HG02970 (cell line): ENCODE results near the gene CCPG1.

ENCODE experiments used
- ATAC-seq: cut with Tn5 transposase; IDR thresholded peaks from one replicate; pipeline ENCODE4 v1.9.1; 2021; ENCODE audit warnings: mild to moderate bottlenecking, moderate library complexity, moderate number of reproducible peaks; ENCODE audit not compliant: unreplicated experiment, low FRiP score

CCPG1 gene

DNA sequence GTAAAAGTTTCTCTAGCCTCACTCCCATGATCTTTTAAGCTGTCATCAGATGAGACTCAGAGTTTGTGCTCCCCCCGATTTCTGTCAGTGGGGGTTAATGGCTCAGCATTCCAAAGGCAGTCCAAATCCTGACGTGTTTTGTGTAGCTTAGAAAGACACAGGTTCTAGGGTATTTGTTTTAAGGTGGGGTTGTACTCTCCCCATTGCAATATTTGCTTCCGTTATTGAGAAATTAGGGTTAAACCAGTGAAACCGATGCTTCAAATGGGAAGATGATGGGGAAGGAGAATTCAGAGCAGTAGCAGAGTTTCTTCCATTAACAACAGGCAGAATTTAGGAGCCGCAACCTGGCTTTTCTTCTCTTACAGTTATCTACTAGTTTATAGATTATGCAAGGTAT is 85.7 kb downstream of the CCPG1 start:
- ATAC-seq = no peak

DNA sequence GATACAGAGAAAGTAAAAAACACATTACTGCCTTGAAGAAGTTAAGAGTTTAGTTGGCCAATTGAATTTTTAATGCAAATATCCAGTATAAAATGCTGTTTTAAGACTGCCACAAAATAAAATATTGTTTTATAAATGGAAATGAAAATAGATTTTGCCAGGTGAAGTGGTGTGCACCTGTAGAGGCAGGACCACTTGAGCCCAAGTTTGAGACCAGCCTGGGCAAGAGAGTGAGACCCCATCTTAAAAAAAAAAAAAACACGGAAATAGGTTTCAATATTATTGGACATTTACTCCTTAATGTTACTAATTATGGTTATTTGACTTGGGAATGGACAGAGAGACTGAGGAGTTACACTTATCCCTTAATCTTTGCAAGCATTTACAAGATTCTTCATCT is 87.2 kb downstream of the CCPG1 start:
- no peak for ATAC-seq

DNA sequence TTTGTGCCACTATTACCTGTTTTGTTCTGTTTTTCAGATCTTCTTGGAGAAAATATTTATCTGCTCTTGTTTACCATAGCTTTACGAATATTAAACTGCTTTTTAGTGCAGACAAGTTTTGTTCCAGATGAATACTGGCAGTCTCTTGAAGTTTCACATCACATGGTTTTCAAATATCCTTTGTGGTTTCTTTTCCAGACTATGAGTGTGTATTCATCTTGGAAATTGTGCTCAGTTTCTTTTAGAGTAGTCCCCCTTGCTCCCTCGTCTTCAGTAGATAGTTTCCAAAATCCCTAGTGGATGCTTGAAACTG is 88.0 kb downstream of the CCPG1 start:
- ATAC-seq = no peak

DNA sequence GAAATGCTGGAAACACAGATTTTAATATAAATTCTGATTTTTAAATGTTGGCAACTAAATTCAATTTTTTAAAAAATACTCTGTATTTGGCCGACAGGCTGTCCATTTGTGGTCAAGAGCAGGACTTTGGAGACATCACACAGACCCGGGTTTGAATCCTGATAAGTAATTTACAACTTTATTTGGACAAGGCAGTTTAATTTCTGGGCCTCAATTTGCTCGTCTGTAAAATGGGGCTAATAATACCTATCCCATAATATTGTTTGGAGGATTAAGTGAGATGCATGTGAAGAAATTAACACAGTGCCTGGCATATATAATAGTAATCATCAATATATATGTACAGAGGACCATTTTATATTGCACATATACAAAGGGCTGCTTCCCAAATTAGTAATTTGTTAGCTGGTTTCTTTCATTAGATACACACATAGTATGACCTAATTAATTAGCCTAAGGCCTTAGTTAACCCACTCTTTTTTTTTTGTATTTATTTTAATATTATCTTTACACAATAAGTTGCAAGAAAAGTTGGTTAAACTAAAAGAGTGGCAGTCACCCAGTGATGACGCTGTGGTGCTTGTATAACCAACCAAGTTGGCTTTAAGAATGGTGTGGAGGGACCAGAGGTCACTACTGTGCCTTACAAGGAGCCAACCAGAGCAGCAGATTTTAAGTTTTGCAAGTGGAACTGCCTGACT is 88.5 kb downstream of the CCPG1 start:
- no peak for ATAC-seq

DNA sequence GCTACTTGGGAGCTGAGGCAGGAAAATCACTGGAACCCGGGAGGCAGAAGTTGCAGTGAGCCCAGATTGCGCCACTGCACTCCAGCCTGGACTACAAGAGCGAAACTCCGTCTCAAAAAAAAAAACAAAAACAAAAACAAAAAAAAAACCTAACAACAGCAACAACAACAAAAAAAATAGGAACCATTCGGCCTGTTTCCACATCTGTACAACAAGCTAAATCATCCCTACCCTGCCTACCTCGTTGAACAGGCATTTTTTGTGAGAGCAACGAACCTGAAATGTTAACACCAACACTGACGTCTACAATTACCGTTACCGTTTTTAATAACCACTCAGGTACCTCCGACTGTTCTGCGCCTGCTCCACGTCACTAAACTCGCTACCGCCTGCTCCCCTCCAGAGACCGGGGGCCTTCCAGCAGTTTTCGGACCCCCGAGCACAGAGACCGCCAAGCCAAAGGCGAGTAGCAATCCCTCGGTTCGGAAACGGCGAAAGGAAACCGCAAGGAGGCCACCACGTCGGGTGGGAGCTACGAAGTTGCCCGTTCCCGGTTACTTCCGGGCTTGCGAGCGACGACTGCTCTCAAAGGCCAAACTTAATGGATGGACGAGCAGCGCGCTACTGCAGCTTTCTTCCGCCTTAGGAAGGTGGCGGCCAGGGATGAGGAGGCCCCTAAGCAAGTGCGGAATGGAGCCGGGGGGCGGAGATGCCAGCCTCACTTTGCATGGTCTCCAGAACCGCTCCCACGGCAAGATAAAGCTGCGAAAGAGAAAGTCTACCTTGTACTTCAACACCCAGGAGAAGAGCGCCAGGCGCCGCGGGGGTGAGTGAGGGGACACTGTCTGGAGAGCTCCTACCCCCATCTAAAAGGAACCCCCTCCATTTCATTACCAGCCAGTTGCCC is 89.3 kb downstream of the CCPG1 start, which contains the start of the genes PIGB and PIGBOS1:
Gene PIGB, plus strand, starts transcription at position 635 of the 907 bp plus-strand sequence. Its CDS starts 29 bp downstream, at position 664.
Gene PIGBOS1, minus strand, starts transcription at position 536 of the 907 bp plus-strand sequence. CDS start 1,331 bp downstream, outside the sequence.
- ATAC-seq = peak; percentile 93
